ENCODE results near the gene SLC39A5. TPM values are rescaled to one million over a fixed set of nuclear protein-coding genes. Genes with fewer than 3 reads are reported as not detected.

The SLC39A5 gene
- total and polyA plus RNA-seq, 2 of the 13 experiments (the other 11 are each of a cell fraction or from before 2014, with no cell fraction given), result 59.7 to 101 TPM

- TF ChIP-seq HNF1A (IDR thresholded peaks at IDR 0.05; ENCODE audit: low read depth) (peak; percentile 87), HNF1A (CRISPR knock-in tag; IDR thresholded peaks at IDR 0.05; ENCODE audit: borderline replicate concordance) (peak; percentile 90), ZNF354B (CRISPR knock-in tag; IDR thresholded peaks at IDR 0.05) (no peak), ZNF317 (CRISPR knock-in tag; IDR thresholded peaks at IDR 0.05) (no peak), SYNCRIP (IDR thresholded peaks at IDR 0.05; ENCODE audit: insufficient read depth, low read depth, low read length) (no peak), ZMAT5 (CRISPR knock-in tag; IDR thresholded peaks at IDR 0.05; ENCODE audit: borderline replicate concordance, low read depth) (no peak), CREBL2 (CRISPR knock-in tag; IDR thresholded peaks at IDR 0.05; ENCODE audit: borderline replicate concordance) (no peak), EED (CRISPR knock-in tag; IDR thresholded peaks at IDR 0.05) (no peak), ZNF407 (CRISPR knock-in tag; IDR thresholded peaks at IDR 0.05; ENCODE audit: not compliant biosample characterization) (peak; percentile 43), HNF4G (IDR thresholded peaks at IDR 0.05; ENCODE audit: borderline replicate concordance, low read depth, low read length) (peak; percentile 83), HNF4G (CRISPR knock-in tag; IDR thresholded peaks at IDR 0.05; ENCODE audit: borderline replicate concordance, low read depth) (no peak), TMF1 (CRISPR knock-in tag; IDR thresholded peaks at IDR 0.05; ENCODE audit: low read depth) (no peak; the same call in 1 of the 2 replicates), THAP8 (CRISPR knock-in tag; IDR thresholded peaks at IDR 0.05; ENCODE audit: borderline replicate concordance) (no peak)
These were observed 757 bp downstream of the SLC39A5 start (continued) for GRCh38 chr12:56230432-56231183.

All from HepG2 (cell line).